Measurements from ENCODE around the gene MAN1C1.

Gene MAN1C1

GRCh38 chr1:25699500-25700143 lies 83.0 kb downstream of the MAN1C1 start:
- Histone ChIP-seq H3K4me3 (replicated peaks; ENCODE audit: low read depth, low read length) (no peak overlapping the region), H3K27me3 (replicated peaks; ENCODE audit: control insufficient read depth, insufficient read depth, low read length) (peaks cover 2% of the 10 kb centered on the region), H3K36me3 (ENCODE audit: control insufficient read depth, insufficient read depth, low read length) (no peaks in the 10 kb centered on the region)
- TF ChIP-seq CTCF (IDR thresholded peaks at IDR 0.05; ENCODE audit: insufficient read depth, low read length, poor library complexity, severe bottlenecking) = no peak
- DNase-seq (ENCODE audit: extremely low read depth, insufficient read length) = no peak

- no peak overlapping the region for H3K4me3 ChIP-seq (replicated peaks; ENCODE audit: low read depth, low read length)
Observed at GRCh38 chr1:25700144-25700523, 83.5 kb downstream of the MAN1C1 start.

GRCh38 chr1:25700626-25701025 lies 84.0 kb downstream of the MAN1C1 start:
- Histone ChIP-seq H3K36me3 (ENCODE audit: control insufficient read depth, insufficient read depth, low read length) (no peaks in the 10 kb centered on the region), H3K4me3 (replicated peaks; ENCODE audit: low read depth, low read length) (no peak overlapping the region), H3K27me3 (replicated peaks; ENCODE audit: control insufficient read depth, insufficient read depth, low read length) (peaks cover 2% of the 10 kb centered on the region)
- no peak for TF ChIP-seq CTCF (IDR thresholded peaks at IDR 0.05; ENCODE audit: insufficient read depth, low read length, poor library complexity, severe bottlenecking)
- no peak for DNase-seq (ENCODE audit: extremely low read depth, insufficient read length)

More at GRCh38 chr1:25700144-25700523, 83.5 kb downstream of the MAN1C1 start:
- no peaks in the 10 kb centered on the region for H3K36me3 ChIP-seq (ENCODE audit: control insufficient read depth, insufficient read depth, low read length)
- TF ChIP-seq CTCF (IDR thresholded peaks at IDR 0.05; ENCODE audit: insufficient read depth, low read length, poor library complexity, severe bottlenecking) = no peak
- H3K27me3 ChIP-seq (replicated peaks; ENCODE audit: control insufficient read depth, insufficient read depth, low read length) = peaks cover 2% of the 10 kb centered on the region
- no peak for DNase-seq (ENCODE audit: extremely low read depth, insufficient read length)

- H3K36me3 ChIP-seq (ENCODE audit: control insufficient read depth, insufficient read depth, low read length) = no peaks in the 10 kb centered on the region
- DNase-seq (ENCODE audit: extremely low read depth, insufficient read length) = no peak
- H3K4me3 ChIP-seq (replicated peaks; ENCODE audit: low read depth, low read length) = no peak overlapping the region
- peaks cover 2% of the 10 kb centered on the region for H3K27me3 ChIP-seq (replicated peaks; ENCODE audit: control insufficient read depth, insufficient read depth, low read length)
- no peak for TF ChIP-seq CTCF (IDR thresholded peaks at IDR 0.05; ENCODE audit: insufficient read depth, low read length, poor library complexity, severe bottlenecking)
Observed at GRCh38 chr1:25701030-25701785, 84.6 kb downstream of the MAN1C1 start.

- Histone ChIP-seq H3K4me3 (replicated peaks; ENCODE audit: low read depth, low read length) (no peak overlapping the region), H3K27me3 (replicated peaks; ENCODE audit: control insufficient read depth, insufficient read depth, low read length) (peaks cover 2% of the 10 kb centered on the region)
- no peak for DNase-seq (ENCODE audit: extremely low read depth, insufficient read length)
Observed at GRCh38 chr1:25702101-25702775, 85.6 kb downstream of the MAN1C1 start.

More at GRCh38 chr1:25702101-25702775, 85.6 kb downstream of the MAN1C1 start:
- H3K36me3 ChIP-seq (ENCODE audit: control insufficient read depth, insufficient read depth, low read length) = no peaks in the 10 kb centered on the region
- TF ChIP-seq CTCF (IDR thresholded peaks at IDR 0.05; ENCODE audit: insufficient read depth, low read length, poor library complexity, severe bottlenecking) = no peak

Measured in GM06990 (cell line).